GM12878 (cell line): Measurements from ENCODE around the gene MYMX. TPM values are rescaled to one million over a fixed set of nuclear protein-coding genes. Genes with fewer than 3 reads are reported as not detected.

Source experiments
- ATAC-seq: fragments of 200-7000 bp; cut with Tn5 transposase; 3 replicates; pipeline ENCODE4 v1.9.1; 2020; ENCODE audit warnings: mild to moderate bottlenecking, moderate library complexity
- BruUV-seq: library from RNA; stranded (reverse); fragments of 400-500 nt; replicated peaks from 2 replicates; lab custom pipeline; 2021; lab: Mats Ljungman, UMichigan
- CTCF ChIA-PET: fragments of 300-600 bp; sonication (Branson Sonifier 250); formaldehyde crosslinking; extraction: SDS; loops from one replicate; lab custom pipeline; 2021; ENCODE audit warnings: inconsistent platforms; lab: Yijun Ruan, JAX
- POLR2A ChIA-PET: fragments of 350-600 bp; formaldehyde crosslinking; extraction: SDS; loops from one replicate; lab custom pipeline; 2021; ENCODE audit warnings: inconsistent platforms; lab: Charles Lee
- RAD21 ChIA-PET: fragments of 300-600 bp; sonication (Branson Sonifier 250); formaldehyde crosslinking; loops from one replicate; lab custom pipeline; 2023; ENCODE audit warnings: antibody characterized with exemption; ENCODE audit not compliant: unreplicated experiment; lab: Charles Lee
- SMC1A ChIA-PET: fragments of 300-600 bp; sonication (Branson Sonifier 250); formaldehyde crosslinking; loops from one replicate; lab custom pipeline; 2023; ENCODE audit not compliant: unreplicated experiment, uncharacterized antibody; lab: Charles Lee
- DNase-seq: peaks from one replicate; pipeline ENCODE4 v3.0.0-alpha.2; 2011; ENCODE audit warnings: low read depth, low spot score
- FAIRE-seq: peaks from 3 replicates; lab custom pipeline; 2011; peaks lifted over from hg19 to GRCh38; lab: Jason Lieb, UNC
- H2AFZ ChIP-seq: 2 replicates; pipeline ENCODE4 v1.6.0; 2011; ENCODE audit warnings: low read depth, low read length, control low read depth; ENCODE audit not compliant: control insufficient read depth
- H3K27ac ChIP-seq: 2 replicates; pipeline ENCODE4 v1.5.1; 2011; ENCODE audit warnings: control low read depth; ENCODE audit not compliant: control insufficient read depth, insufficient read depth
- H3K27me3 ChIP-seq, 2 experiments: replicated peaks in 1 of 2; 2 replicates each; pipeline versions ENCODE4 v1.6.0 to v1.6.1; 2011; ENCODE audit warnings: low read length in 1 of 2; ENCODE audit not compliant: control insufficient read depth in 2 of 2, insufficient read depth in 2 of 2
- H3K36me3 ChIP-seq, 2 experiments: 2 replicates each; pipeline ENCODE4 v1.5.1; 2011; ENCODE audit warnings: low read length in 1 of 2; ENCODE audit not compliant: control insufficient read depth in 2 of 2, insufficient read depth in 2 of 2
- H3K4me1 ChIP-seq: 2 replicates; pipeline ENCODE4 v1.6.1; 2011; ENCODE audit warnings: mild to moderate bottlenecking, low read length, moderate library complexity, mixed read lengths; ENCODE audit not compliant: control insufficient read depth, insufficient read depth
- H3K4me2 ChIP-seq: 2 replicates; pipeline ENCODE4 v1.6.0; 2011; ENCODE audit warnings: control low read depth; ENCODE audit not compliant: control insufficient read depth, insufficient read depth
- H3K4me3 ChIP-seq: fragments of 200-600 bp; sonication (generic); 2 replicates; pipeline ENCODE4 v1.5.1; 2016
- H3K79me2 ChIP-seq: 2 replicates; pipeline ENCODE4 v1.6.0; 2011; ENCODE audit warnings: low read length; ENCODE audit not compliant: control insufficient read depth, insufficient read depth
- H3K9ac ChIP-seq: 2 replicates; pipeline ENCODE4 v1.8.0; 2011; ENCODE audit warnings: low read length, control low read depth, mixed read lengths; ENCODE audit not compliant: control insufficient read depth, insufficient read depth
- H3K9me3 ChIP-seq: replicated peaks from 3 replicates; pipeline ENCODE4 v1.5.1; 2011; ENCODE audit warnings: mild to moderate bottlenecking, low read length; ENCODE audit not compliant: control insufficient read depth, insufficient read depth
- H4K20me1 ChIP-seq: 2 replicates; pipeline ENCODE4 v1.6.0; 2011; ENCODE audit not compliant: control insufficient read depth, insufficient read depth
- GABPA ChIP-seq: IDR thresholded peaks from 2 replicates; pipeline ENCODE4 v1.6.1; 2014; ENCODE audit warnings: antibody characterized with exemption, low read depth, mild to moderate bottlenecking, inconsistent platforms
- GATAD2B ChIP-seq: fragments of 450-650 bp; conservative IDR thresholded peaks from 2 replicates; pipeline ENCODE4 v1.6.1; 2017; ENCODE audit warnings: low read depth, mild to moderate bottlenecking, moderate library complexity
- NR2F1 ChIP-seq: fragments of 450-650 bp; conservative IDR thresholded peaks from 2 replicates; pipeline ENCODE4 v1.6.1; 2017; ENCODE audit warnings: mild to moderate bottlenecking
- POLR2AphosphoS5 ChIP-seq: IDR thresholded peaks from 2 replicates; pipeline ENCODE4 v1.6.1; 2011; ENCODE audit warnings: mild to moderate bottlenecking, low read length, inconsistent platforms
- RAD51 ChIP-seq: fragments of 450-650 bp; IDR thresholded peaks from 2 replicates; pipeline ENCODE4 v1.6.1; 2016; ENCODE audit warnings: moderate library complexity, mild to moderate bottlenecking, inconsistent platforms
- RBBP5 ChIP-seq: fragments of 200-600 bp; sonication (generic); conservative IDR thresholded peaks from 2 replicates; pipeline ENCODE4 v1.6.1; 2016
- TCF7 ChIP-seq: IDR thresholded peaks from 2 replicates; pipeline ENCODE4 v1.6.1; 2014; ENCODE audit warnings: antibody characterized with exemption, borderline replicate concordance
- ZZZ3 ChIP-seq: IDR thresholded peaks from 2 replicates; pipeline ENCODE4 v1.6.1; 2011; ENCODE audit warnings: low read depth; ENCODE audit not compliant: control insufficient read depth, insufficient read length
- WGBS: methylation state at CpG from one replicate; pipeline ENCODE4 v1.1.6; 2016; ENCODE audit warnings: low lambda C conversion rate; ENCODE audit not compliant: insufficient replicate concordance, insufficient coverage; ENCODE audit errors: missing lambda C conversion rate; 5-methylcytosine and 5-hydroxymethylcytosine counted together
- in situ Hi-C: fragments of 300-500 bp; cut with MboI; formaldehyde crosslinking; loops from 9 replicates; pipeline ENCODE4 v1.14.3; 2018; ENCODE audit warnings: mixed read lengths
- intact Hi-C: fragments of 100-400 bp; cut with micrococcal nuclease; formaldehyde crosslinking; loops from one replicate; pipeline ENCODE4 v1.14.2; 2022; ENCODE audit not compliant: unreplicated experiment
- polyA plus RNA-seq, 11 experiments: library from polyadenylated mRNA; depleted of rRNA in 4 of 11; unstranded in 6 of 11; stranded (reverse) in 5 of 11; fragments of >200 nt; fragmentation: Nextera tagmentation in 4 of 11; fragmentation: Illumina TruSeq in 1 of 11; extraction: Ambion mirVana in 4 of 11; extraction: Trizol in 1 of 11; gene quantifications; 1 replicate in 1 of 11; 2 replicates in 10 of 11; pipeline versions ENCODE4 v1.2.1 to v1.2.3, GENCODE V29; 2011 to 2016; ENCODE audit warnings: inconsistent platforms in 2 of 11, missing spikeins in 2 of 11, low read depth in 1 of 11
- total RNA-seq, 4 experiments: library from RNA; depleted of rRNA in 3 of 4; stranded (reverse); fragments of >200 nt in 3 of 4; fragmentation: Illumina TruSeq in 1 of 4; extraction: Trizol in 1 of 4; gene quantifications; 2 replicates each; pipeline versions ENCODE4 v1.2.1 to v1.2.3, GENCODE V29; 2013 to 2021
- TF ChIP-seq, protein P1 (sequence below): IDR thresholded peaks from 2 replicates; pipeline ENCODE4 v1.6.1; 2011; ENCODE audit warnings: mild to moderate bottlenecking, low read depth, low read length, moderate library complexity; ENCODE audit not compliant: insufficient replicate concordance
- TF ChIP-seq, protein P2 (sequence below): fragments of 450-650 bp; IDR thresholded peaks from 2 replicates; pipeline ENCODE4 v1.6.1; 2017; ENCODE audit warnings: mild to moderate bottlenecking
- TF ChIP-seq, protein P3 (sequence below): fragments of 450-650 bp; IDR thresholded peaks from 2 replicates; pipeline ENCODE4 v1.6.1; 2016; ENCODE audit warnings: mild to moderate bottlenecking
- TF ChIP-seq, protein P4 (sequence below): fragments of 150-350 bp; IDR thresholded peaks from 2 replicates; pipeline ENCODE4 v1.6.1; 2016; ENCODE audit warnings: low read depth, low read length
- TF ChIP-seq, protein P5 (sequence below): IDR thresholded peaks from 2 replicates; pipeline ENCODE4 v1.6.1; 2011; ENCODE audit warnings: low read depth, low read length, improper control_type of control experiment, borderline replicate concordance
- TF ChIP-seq, protein P6 (sequence below): IDR thresholded peaks from 2 replicates; pipeline ENCODE4 v1.6.1; 2012; ENCODE audit warnings: low read depth, low read length, improper control_type of control experiment

MYMX gene
- total and polyA plus RNA-seq, 10 of the 15 experiments (the other 5 are each of a cell fraction or from before 2014, with no cell fraction given), result not detected

DNA sequence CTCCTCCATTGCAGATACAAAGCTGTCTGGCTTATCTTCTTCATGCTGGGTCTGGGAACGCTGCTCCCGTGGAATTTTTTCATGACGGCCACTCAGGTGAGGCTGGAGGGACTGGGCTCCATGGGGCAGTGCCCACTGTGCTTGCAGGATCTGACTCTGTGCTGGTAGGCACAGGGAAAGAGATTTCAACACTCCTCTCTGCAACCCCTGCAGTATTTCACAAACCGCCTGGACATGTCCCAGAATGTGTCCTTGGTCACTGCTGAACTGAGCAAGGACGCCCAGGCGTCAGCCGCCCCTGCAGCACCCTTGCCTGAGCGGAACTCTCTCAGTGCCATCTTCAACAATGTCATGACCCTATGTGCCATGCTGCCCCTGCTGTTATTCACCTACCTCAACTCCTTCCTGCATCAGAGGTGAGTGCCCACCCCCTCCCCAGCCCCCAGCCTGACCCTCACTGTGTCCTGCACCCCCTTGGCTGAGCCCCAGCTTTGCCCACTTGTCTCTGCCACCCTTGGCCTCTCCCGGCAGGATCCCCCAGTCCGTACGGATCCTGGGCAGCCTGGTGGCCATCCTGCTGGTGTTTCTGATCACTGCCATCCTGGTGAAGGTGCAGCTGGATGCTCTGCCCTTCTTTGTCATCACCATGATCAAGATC lies 12.8 kb downstream of the MYMX start:
- ATAC-seq (no peak), DNase-seq (no peak), FAIRE-seq (no peak)
- Histone ChIP-seq H3K9me3 (no peaks in the 10 kb centered on the region), H3K4me3 (no peak overlapping the region), H3K27me3 (no peaks in the 10 kb centered on the region), H2AFZ (no peak overlapping the region), H3K9ac (no peak overlapping the region), H3K79me2 (peaks cover 20% of the 10 kb centered on the region), H3K4me2 (no peak overlapping the region), H4K20me1 (no peaks in the 10 kb centered on the region), H3K4me1 (peaks cover 8% of the 10 kb centered on the region), H3K27ac (no peak overlapping the region), H3K36me3 (peaks cover 4 to 20% of the 10 kb centered on the region in 2 experiments; a peak in 3 of 4 replicates)
- ChIA-PET CTCF (interaction anchor here (1.9 kb wide), 1 partner anchor 57 kb away, joined by 5 read pairs; no protein-coding TSS in a partner anchor), SMC1A (no interaction called here), POLR2A (interaction anchor here (1.2 kb wide), 1 partner anchor 56 kb away, joined by 3 read pairs; no protein-coding TSS in a partner anchor), RAD21 (no interaction called here)
- in situ Hi-C loops, result loop anchor here (10.0 kb wide), 1 partner anchor 125 kb away; no protein-coding TSS in a partner anchor
- BruUV-seq, result no TSS peak
- intact Hi-C loops, result no loop called here
- WGBS, result 92% methylated on average over 11 of the region's 11 CpGs
- TF ChIP-seq RAD51 (no peak), NR2F1 (no peak), POLR2AphosphoS5 (no peak), RBBP5 (no peak), TCF7 (no peak), GATAD2B (no peak), ZZZ3 (no peak), GABPA (no peak)
- TF ChIP-seq, protein P1, sequence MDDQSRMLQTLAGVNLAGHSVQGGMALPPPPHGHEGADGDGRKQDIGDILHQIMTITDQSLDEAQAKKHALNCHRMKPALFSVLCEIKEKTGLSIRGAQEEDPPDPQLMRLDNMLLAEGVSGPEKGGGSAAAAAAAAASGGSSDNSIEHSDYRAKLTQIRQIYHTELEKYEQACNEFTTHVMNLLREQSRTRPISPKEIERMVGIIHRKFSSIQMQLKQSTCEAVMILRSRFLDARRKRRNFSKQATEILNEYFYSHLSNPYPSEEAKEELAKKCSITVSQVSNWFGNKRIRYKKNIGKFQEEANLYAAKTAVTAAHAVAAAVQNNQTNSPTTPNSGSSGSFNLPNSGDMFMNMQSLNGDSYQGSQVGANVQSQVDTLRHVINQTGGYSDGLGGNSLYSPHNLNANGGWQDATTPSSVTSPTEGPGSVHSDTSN, result no peak
- TF ChIP-seq, protein P2, sequence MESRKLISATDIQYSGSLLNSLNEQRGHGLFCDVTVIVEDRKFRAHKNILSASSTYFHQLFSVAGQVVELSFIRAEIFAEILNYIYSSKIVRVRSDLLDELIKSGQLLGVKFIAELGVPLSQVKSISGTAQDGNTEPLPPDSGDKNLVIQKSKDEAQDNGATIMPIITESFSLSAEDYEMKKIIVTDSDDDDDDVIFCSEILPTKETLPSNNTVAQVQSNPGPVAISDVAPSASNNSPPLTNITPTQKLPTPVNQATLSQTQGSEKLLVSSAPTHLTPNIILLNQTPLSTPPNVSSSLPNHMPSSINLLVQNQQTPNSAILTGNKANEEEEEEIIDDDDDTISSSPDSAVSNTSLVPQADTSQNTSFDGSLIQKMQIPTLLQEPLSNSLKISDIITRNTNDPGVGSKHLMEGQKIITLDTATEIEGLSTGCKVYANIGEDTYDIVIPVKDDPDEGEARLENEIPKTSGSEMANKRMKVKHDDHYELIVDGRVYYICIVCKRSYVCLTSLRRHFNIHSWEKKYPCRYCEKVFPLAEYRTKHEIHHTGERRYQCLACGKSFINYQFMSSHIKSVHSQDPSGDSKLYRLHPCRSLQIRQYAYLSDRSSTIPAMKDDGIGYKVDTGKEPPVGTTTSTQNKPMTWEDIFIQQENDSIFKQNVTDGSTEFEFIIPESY, result no peak
- TF ChIP-seq, protein P3, sequence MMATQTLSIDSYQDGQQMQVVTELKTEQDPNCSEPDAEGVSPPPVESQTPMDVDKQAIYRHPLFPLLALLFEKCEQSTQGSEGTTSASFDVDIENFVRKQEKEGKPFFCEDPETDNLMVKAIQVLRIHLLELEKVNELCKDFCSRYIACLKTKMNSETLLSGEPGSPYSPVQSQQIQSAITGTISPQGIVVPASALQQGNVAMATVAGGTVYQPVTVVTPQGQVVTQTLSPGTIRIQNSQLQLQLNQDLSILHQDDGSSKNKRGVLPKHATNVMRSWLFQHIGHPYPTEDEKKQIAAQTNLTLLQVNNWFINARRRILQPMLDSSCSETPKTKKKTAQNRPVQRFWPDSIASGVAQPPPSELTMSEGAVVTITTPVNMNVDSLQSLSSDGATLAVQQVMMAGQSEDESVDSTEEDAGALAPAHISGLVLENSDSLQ, result no peak
- TF ChIP-seq, protein P4, sequence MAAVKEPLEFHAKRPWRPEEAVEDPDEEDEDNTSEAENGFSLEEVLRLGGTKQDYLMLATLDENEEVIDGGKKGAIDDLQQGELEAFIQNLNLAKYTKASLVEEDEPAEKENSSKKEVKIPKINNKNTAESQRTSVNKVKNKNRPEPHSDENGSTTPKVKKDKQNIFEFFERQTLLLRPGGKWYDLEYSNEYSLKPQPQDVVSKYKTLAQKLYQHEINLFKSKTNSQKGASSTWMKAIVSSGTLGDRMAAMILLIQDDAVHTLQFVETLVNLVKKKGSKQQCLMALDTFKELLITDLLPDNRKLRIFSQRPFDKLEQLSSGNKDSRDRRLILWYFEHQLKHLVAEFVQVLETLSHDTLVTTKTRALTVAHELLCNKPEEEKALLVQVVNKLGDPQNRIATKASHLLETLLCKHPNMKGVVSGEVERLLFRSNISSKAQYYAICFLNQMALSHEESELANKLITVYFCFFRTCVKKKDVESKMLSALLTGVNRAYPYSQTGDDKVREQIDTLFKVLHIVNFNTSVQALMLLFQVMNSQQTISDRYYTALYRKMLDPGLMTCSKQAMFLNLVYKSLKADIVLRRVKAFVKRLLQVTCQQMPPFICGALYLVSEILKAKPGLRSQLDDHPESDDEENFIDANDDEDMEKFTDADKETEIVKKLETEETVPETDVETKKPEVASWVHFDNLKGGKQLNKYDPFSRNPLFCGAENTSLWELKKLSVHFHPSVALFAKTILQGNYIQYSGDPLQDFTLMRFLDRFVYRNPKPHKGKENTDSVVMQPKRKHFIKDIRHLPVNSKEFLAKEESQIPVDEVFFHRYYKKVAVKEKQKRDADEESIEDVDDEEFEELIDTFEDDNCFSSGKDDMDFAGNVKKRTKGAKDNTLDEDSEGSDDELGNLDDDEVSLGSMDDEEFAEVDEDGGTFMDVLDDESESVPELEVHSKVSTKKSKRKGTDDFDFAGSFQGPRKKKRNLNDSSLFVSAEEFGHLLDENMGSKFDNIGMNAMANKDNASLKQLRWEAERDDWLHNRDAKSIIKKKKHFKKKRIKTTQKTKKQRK, result no peak
- TF ChIP-seq, protein P5, sequence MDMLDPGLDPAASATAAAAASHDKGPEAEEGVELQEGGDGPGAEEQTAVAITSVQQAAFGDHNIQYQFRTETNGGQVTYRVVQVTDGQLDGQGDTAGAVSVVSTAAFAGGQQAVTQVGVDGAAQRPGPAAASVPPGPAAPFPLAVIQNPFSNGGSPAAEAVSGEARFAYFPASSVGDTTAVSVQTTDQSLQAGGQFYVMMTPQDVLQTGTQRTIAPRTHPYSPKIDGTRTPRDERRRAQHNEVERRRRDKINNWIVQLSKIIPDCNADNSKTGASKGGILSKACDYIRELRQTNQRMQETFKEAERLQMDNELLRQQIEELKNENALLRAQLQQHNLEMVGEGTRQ, result no peak
- TF ChIP-seq, protein P6, sequence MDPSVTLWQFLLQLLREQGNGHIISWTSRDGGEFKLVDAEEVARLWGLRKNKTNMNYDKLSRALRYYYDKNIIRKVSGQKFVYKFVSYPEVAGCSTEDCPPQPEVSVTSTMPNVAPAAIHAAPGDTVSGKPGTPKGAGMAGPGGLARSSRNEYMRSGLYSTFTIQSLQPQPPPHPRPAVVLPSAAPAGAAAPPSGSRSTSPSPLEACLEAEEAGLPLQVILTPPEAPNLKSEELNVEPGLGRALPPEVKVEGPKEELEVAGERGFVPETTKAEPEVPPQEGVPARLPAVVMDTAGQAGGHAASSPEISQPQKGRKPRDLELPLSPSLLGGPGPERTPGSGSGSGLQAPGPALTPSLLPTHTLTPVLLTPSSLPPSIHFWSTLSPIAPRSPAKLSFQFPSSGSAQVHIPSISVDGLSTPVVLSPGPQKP, result no peak
